Osteocyte (in vitro differentiated cells): ENCODE data around the gene NKX2-8. TPM values are rescaled to one million over a fixed set of nuclear protein-coding genes. Genes with fewer than 3 reads are reported as not detected.

Source experiments
- DNase-seq: peaks from one replicate; pipeline ENCODE4 v3.0.0; 2021; ENCODE audit warnings: mixed read lengths; ENCODE audit not compliant: unreplicated experiment; ENCODE audit errors: extremely low spot score
- H3K27ac Mint-ChIP-seq: one replicate; pipeline ENCODE4 v1.8.0; 2021; ENCODE audit warnings: mild to moderate bottlenecking, mixed read lengths; ENCODE audit not compliant: unreplicated experiment
- H3K27me3 Mint-ChIP-seq: one replicate; pipeline ENCODE4 v1.8.0; 2021; ENCODE audit warnings: mixed read lengths; ENCODE audit not compliant: unreplicated experiment
- H3K36me3 Mint-ChIP-seq: one replicate; pipeline ENCODE4 v1.8.0; 2021; ENCODE audit warnings: mixed read lengths; ENCODE audit not compliant: unreplicated experiment
- H3K4me1 Mint-ChIP-seq: one replicate; pipeline ENCODE4 v1.8.0; 2021; ENCODE audit warnings: mixed read lengths; ENCODE audit not compliant: unreplicated experiment
- H3K4me3 Mint-ChIP-seq: one replicate; pipeline ENCODE4 v1.8.0; 2021; ENCODE audit warnings: mild to moderate bottlenecking, moderate library complexity, mixed read lengths; ENCODE audit not compliant: unreplicated experiment
- H3K9me3 Mint-ChIP-seq: one replicate; pipeline ENCODE4 v1.8.0; 2021; ENCODE audit warnings: mixed read lengths; ENCODE audit not compliant: unreplicated experiment
- CTCF ChIP-seq: fragments of 200-600 bp; sonication (generic); IDR thresholded peaks from 2 replicates; pipeline ENCODE4 v1.5.0; 2021; ENCODE audit warnings: antibody characterized with exemption, mild to moderate bottlenecking, moderate library complexity
- total RNA-seq: library from RNA; stranded (reverse); gene quantifications from 2 replicates; pipeline ENCODE4 v1.2.1, GENCODE V29; 2021

NKX2-8 gene
- total RNA-seq, 1 donor from 2014 or later: not detected

- no peak for DNase-seq
- Mint-ChIP-seq H3K27ac (no peak overlapping the region), H3K9me3 (no peaks in the 10 kb centered on the region), H3K36me3 (no peaks in the 10 kb centered on the region), H3K4me1 (no peaks in the 10 kb centered on the region), H3K4me3 (no peak overlapping the region), H3K27me3 (peaks cover 23% of the 10 kb centered on the region)
- TF ChIP-seq CTCF: peak; percentile 80
Observed at GRCh38 chr14:36604757-36605505, 22.5 kb upstream of the NKX2-8 start.

- Mint-ChIP-seq H3K36me3 (no peaks in the 10 kb centered on the region), H3K4me1 (no peaks in the 10 kb centered on the region), H3K27me3 (peaks cover 31% of the 10 kb centered on the region), H3K4me3 (no peak overlapping the region), H3K27ac (no peak overlapping the region), H3K9me3 (no peaks in the 10 kb centered on the region)
- TF ChIP-seq CTCF: no peak
- no peak for DNase-seq
Observed at GRCh38 chr14:36600431-36600830, 18.0 kb upstream of the NKX2-8 start.

- H3K27ac Mint-ChIP-seq: no peak overlapping the region
- H3K27me3 Mint-ChIP-seq: peaks cover 60% of the 10 kb centered on the region
- DNase-seq: no peak
- H3K4me1 Mint-ChIP-seq: no peaks in the 10 kb centered on the region
- no peak overlapping the region for H3K4me3 Mint-ChIP-seq
- no peak for TF ChIP-seq CTCF
- no peaks in the 10 kb centered on the region for H3K9me3 Mint-ChIP-seq
- no peaks in the 10 kb centered on the region for H3K36me3 Mint-ChIP-seq
Observed at GRCh38 chr14:36591482-36591881, 9.1 kb upstream of the NKX2-8 start.

GRCh38 chr14:36588788-36589187 lies 6.4 kb upstream of the NKX2-8 start:
- no peak for TF ChIP-seq CTCF
- Mint-ChIP-seq H3K27me3 (peaks cover 76% of the 10 kb centered on the region), H3K4me1 (no peaks in the 10 kb centered on the region), H3K36me3 (no peaks in the 10 kb centered on the region), H3K9me3 (no peaks in the 10 kb centered on the region), H3K27ac (no peak overlapping the region), H3K4me3 (no peak overlapping the region)
- DNase-seq: no peak

GRCh38 chr14:36588119-36588518 lies 5.7 kb upstream of the NKX2-8 start:
- no peaks in the 10 kb centered on the region for H3K9me3 Mint-ChIP-seq
- DNase-seq: no peak
- H3K4me3 Mint-ChIP-seq: no peak overlapping the region
- H3K27ac Mint-ChIP-seq: no peak overlapping the region
- H3K4me1 Mint-ChIP-seq: no peaks in the 10 kb centered on the region
- peaks cover 72% of the 10 kb centered on the region for H3K27me3 Mint-ChIP-seq
- no peak for TF ChIP-seq CTCF
- no peaks in the 10 kb centered on the region for H3K36me3 Mint-ChIP-seq
